Panc1 (cell line): ENCODE measurements around the gene KCNT1. TPM values are rescaled to one million over a fixed set of nuclear protein-coding genes. Genes with fewer than 3 reads are reported as not detected.

Source experiments
- ATAC-seq: fragments of 200-7000 bp; cut with Tn5 transposase; 2 replicates; pipeline ENCODE4 v1.9.1; 2020; ENCODE audit warnings: mild to moderate bottlenecking, moderate library complexity
- BruUV-seq: library from RNA; stranded (reverse); fragments of 400-500 nt; replicated peaks from 2 replicates; lab custom pipeline; 2021; lab: Mats Ljungman, UMichigan
- CTCF ChIA-PET: fragments of 300-600 bp; sonication (Branson Sonifier 250); formaldehyde crosslinking; loops from one replicate; lab custom pipeline; 2022; ENCODE audit warnings: antibody characterized with exemption; lab: Charles Lee
- POLR2A ChIA-PET: fragments of 300-600 bp; sonication (Branson Sonifier 250); formaldehyde crosslinking; loops from one replicate; lab custom pipeline; 2022; ENCODE audit warnings: antibody characterized with exemption; lab: Charles Lee
- DNase-seq: peaks from one replicate; pipeline ENCODE4 v3.0.0-alpha.2; 2010; ENCODE audit warnings: low read depth, low spot score
- H3K27ac ChIP-seq: 2 replicates; pipeline ENCODE4 v1.5.1; 2011; ENCODE audit warnings: mild to moderate bottlenecking, low read length, inconsistent platforms
- H3K27me3 ChIP-seq: fragments of 200-500 bp; sonication (Bioruptor generic); 2 replicates; pipeline ENCODE4 v1.6.0; 2014; ENCODE audit warnings: low read length, inconsistent platforms; ENCODE audit not compliant: control insufficient read depth, insufficient read depth
- H3K36me3 ChIP-seq: fragments of 200-500 bp; sonication (Bioruptor generic); 2 replicates; pipeline ENCODE4 v1.5.1; 2014; ENCODE audit warnings: inconsistent platforms, mild to moderate bottlenecking, low read length, moderate library complexity; ENCODE audit not compliant: control insufficient read depth, insufficient read depth
- H3K4me1 ChIP-seq: 2 replicates; pipeline ENCODE4 v1.5.1; 2011; ENCODE audit warnings: inconsistent platforms, mild to moderate bottlenecking, low read length, moderate library complexity; ENCODE audit not compliant: control insufficient read depth, insufficient read depth
- H3K4me3 ChIP-seq, 2 experiments: 2 replicates each; pipeline ENCODE4 v1.5.1; 2011 to 2012; ENCODE audit warnings: low read depth in 2 of 2, low read length in 2 of 2, mild to moderate bottlenecking in 2 of 2, inconsistent platforms in 1 of 2, moderate library complexity in 1 of 2
- H3K9me3 ChIP-seq: fragments of 200-500 bp; sonication (Bioruptor generic); 2 replicates; pipeline ENCODE4 v1.5.1; 2014; ENCODE audit warnings: low read depth, mild to moderate bottlenecking, inconsistent platforms, low read length, moderate library complexity; ENCODE audit not compliant: control insufficient read depth, insufficient read depth
- CTCF ChIP-seq: fragments of 450-650 bp; IDR thresholded peaks from 2 replicates; pipeline ENCODE4 v1.5.1; 2017; ENCODE audit warnings: mild to moderate bottlenecking
- POLR2AphosphoS5 ChIP-seq: IDR thresholded peaks from 2 replicates; pipeline ENCODE4 v1.6.1; 2012; ENCODE audit warnings: mild to moderate bottlenecking, low read depth, low read length, moderate library complexity
- REST ChIP-seq, 2 experiments: IDR thresholded peaks; 2 replicates each; pipeline ENCODE4 v1.6.1; 2011 to 2012; ENCODE audit warnings: low read depth in 2 of 2, control low read depth in 1 of 2, low read length in 1 of 2, mild to moderate bottlenecking in 1 of 2, moderate library complexity in 1 of 2; ENCODE audit not compliant: insufficient read depth in 1 of 2
- SIN3A ChIP-seq: IDR thresholded peaks from 2 replicates; pipeline ENCODE4 v1.6.1; 2012; ENCODE audit warnings: low read depth, mild to moderate bottlenecking, low read length, moderate library complexity, borderline replicate concordance; ENCODE audit not compliant: insufficient read depth
- TCF7L2 ChIP-seq: IDR thresholded peaks from 2 replicates; pipeline ENCODE4 v1.6.1; 2011; ENCODE audit warnings: mild to moderate bottlenecking, low read depth, low read length, inconsistent platforms
- in situ Hi-C: cut with HindIII; loops from 2 replicates; pipeline ENCODE4 v1.10.0; 2016; ENCODE audit warnings: low sequenced_read_pairs, low pct_unique_long_range_greater_than_20kb
- intact Hi-C: fragments of 100-400 bp; cut with micrococcal nuclease; formaldehyde crosslinking; loops from one replicate; pipeline ENCODE4 v1.10.0; 2022; ENCODE audit not compliant: unreplicated experiment
- total RNA-seq: library from RNA; stranded (reverse); gene quantifications from one replicate; pipeline ENCODE4 v1.2.1, GENCODE V29; 2021; ENCODE audit not compliant: unreplicated experiment

KCNT1 gene
- total RNA-seq, 1 experiment from 2014 or later: not detected

GRCh38 chr9:135664801-135665794, 36.9 kb upstream of the KCNT1 start:
- Histone ChIP-seq H3K4me3 (no peak overlapping the region), H3K27me3 (no peaks in the 10 kb centered on the region), H3K27ac (no peak overlapping the region), H3K4me1 (no peaks in the 10 kb centered on the region), H3K9me3 (no peaks in the 10 kb centered on the region), H3K36me3 (no peaks in the 10 kb centered on the region)
- ChIA-PET CTCF (no interaction called here), POLR2A (no interaction called here)
- no TSS peak for BruUV-seq
- no peak for TF ChIP-seq CTCF
- no peak for TF ChIP-seq SIN3A
- no peak for TF ChIP-seq POLR2AphosphoS5
- TF ChIP-seq REST (IDR thresholded peaks at IDR 0.05; ENCODE audit: insufficient read depth in 1 of 2, low read depth in 2 of 2, low read length in 1 of 2): no peak
- no peak for TF ChIP-seq TCF7L2
- in situ Hi-C loops: no loop called here
- no peak for DNase-seq
- ATAC-seq: peak; percentile 66; the same call in 1 of the 2 replicates
- intact Hi-C loops: no loop called here

GRCh38 chr9:135665795-135666189, 36.2 kb upstream of the KCNT1 start:
- ATAC-seq (no peak), DNase-seq (no peak)
- Histone ChIP-seq H3K27ac (no peak overlapping the region), H3K4me1 (no peaks in the 10 kb centered on the region), H3K4me3 (no peak overlapping the region), H3K9me3 (no peaks in the 10 kb centered on the region), H3K27me3 (no peaks in the 10 kb centered on the region), H3K36me3 (no peaks in the 10 kb centered on the region)
- no TSS peak for BruUV-seq
- POLR2A ChIA-PET: no interaction called here
- in situ Hi-C loops: no loop called here
- intact Hi-C loops: no loop called here
- no peak for TF ChIP-seq TCF7L2
- TF ChIP-seq REST (IDR thresholded peaks at IDR 0.05; ENCODE audit: insufficient read depth in 1 of 2, low read depth in 2 of 2, low read length in 1 of 2): no peak
- no peak for TF ChIP-seq CTCF
- no peak for TF ChIP-seq SIN3A
- no peak for TF ChIP-seq POLR2AphosphoS5
- CTCF ChIA-PET: no interaction called here
